ENCODE measurements around the gene SDR42E2.

DNA sequence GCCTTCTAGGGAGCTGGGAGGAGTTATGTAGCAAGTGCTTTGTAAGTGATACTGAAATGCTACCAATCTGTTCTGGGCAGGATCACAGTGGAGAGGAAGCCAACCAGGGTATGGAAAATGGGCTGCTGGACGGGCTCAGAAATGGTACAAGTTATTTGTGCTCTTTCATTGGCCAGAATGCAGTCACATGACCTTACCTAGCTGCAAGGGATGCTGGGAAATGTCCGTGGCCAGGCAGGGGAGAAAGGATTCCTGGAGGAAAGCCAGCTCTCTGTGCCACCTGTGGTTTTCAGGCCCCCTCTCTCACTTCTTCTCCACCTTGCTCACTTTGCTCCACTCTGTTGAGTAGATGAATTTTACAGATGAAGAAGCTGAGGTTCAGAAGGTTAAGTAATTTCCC is 48.5 kb downstream of the SDR42E2 start:
- TF ChIP-seq CTCF (conservative IDR thresholded peaks at IDR 0.05; ENCODE audit: low read length) (no peak), EZH2phosphoT487 (IDR thresholded peaks at IDR 0.05; ENCODE audit: borderline replicate concordance, low read depth, low read length) (no peak)
